Neural cell (in vitro differentiated cells): Measurements from ENCODE around the gene RAPGEF5.

Experiments used
- CTCF ChIP-seq: fragments of 450-650 bp; IDR thresholded peaks from 2 replicates; pipeline ENCODE4 v1.5.1; 2014; ENCODE audit warnings: antibody characterized with exemption, mild to moderate bottlenecking, moderate library complexity; ENCODE audit not compliant: poor library complexity, severe bottlenecking
- EP300 ChIP-seq: fragments of 450-650 bp; conservative IDR thresholded peaks from 2 replicates; pipeline ENCODE4 v1.6.1; 2014; ENCODE audit warnings: antibody characterized with exemption, mild to moderate bottlenecking, moderate library complexity; ENCODE audit not compliant: poor library complexity, severe bottlenecking
- EZH2 ChIP-seq: fragments of 200-600, 300-800 bp; shearing (Covaris generic), sonication (generic); IDR thresholded peaks from 2 replicates; pipeline ENCODE4 v1.6.1; 2014; ENCODE audit warnings: antibody characterized with exemption, low read length, borderline replicate concordance, mild to moderate bottlenecking; ENCODE audit not compliant: insufficient read depth, poor library complexity, severe bottlenecking
- MXI1 ChIP-seq: fragments of 450-650 bp; conservative IDR thresholded peaks from 2 replicates; pipeline ENCODE4 v1.6.1; 2014; ENCODE audit warnings: antibody characterized with exemption, mild to moderate bottlenecking; ENCODE audit not compliant: poor library complexity, severe bottlenecking
- POLR2AphosphoS5 ChIP-seq: IDR thresholded peaks from 2 replicates; pipeline ENCODE4 v1.6.1; 2012
- SMC3 ChIP-seq: fragments of 450-650 bp; conservative IDR thresholded peaks from 2 replicates; pipeline ENCODE4 v1.6.1; 2014; ENCODE audit warnings: antibody characterized with exemption, mild to moderate bottlenecking, moderate library complexity; ENCODE audit not compliant: poor library complexity
- TAF1 ChIP-seq: IDR thresholded peaks from 2 replicates; pipeline ENCODE4 v1.6.1; 2012; ENCODE audit warnings: low read depth

GRCh38 chr7:22291977-22292376 is 65.0 kb downstream of the RAPGEF5 start:
- TF ChIP-seq EP300 (no peak), CTCF (no peak), TAF1 (no peak), MXI1 (no peak), POLR2AphosphoS5 (no peak), EZH2 (no peak), SMC3 (no peak)
